Left renal pelvis (tissue), 4 donors: ENCODE measurements around the gene SPTLC2. TPM values are rescaled to one million over a fixed set of nuclear protein-coding genes. Genes with fewer than 3 reads are reported as not detected.

Experiments used
- DNase-seq, 4 donors: peaks; one replicate each; pipeline ENCODE4 v3.0.0-alpha.2; 2013; ENCODE audit warnings: low read depth in 4 of 4, low spot score in 3 of 4
- polyA plus RNA-seq, 4 donors: library from polyadenylated mRNA; unstranded; fragments of 120-200 nt; gene quantifications; one replicate each; pipeline ENCODE4 v1.2.1, GENCODE V29; 2013; ENCODE audit not compliant: insufficient read length in 4 of 4

The SPTLC2 gene
- polyA plus RNA-seq, 4 donors: 35.2 to 72.9 (median 69.2) TPM

GRCh38 chr14:77623201-77623600, 6.8 kb upstream of the SPTLC2 start:
- DNase-seq: no peak

DNA sequence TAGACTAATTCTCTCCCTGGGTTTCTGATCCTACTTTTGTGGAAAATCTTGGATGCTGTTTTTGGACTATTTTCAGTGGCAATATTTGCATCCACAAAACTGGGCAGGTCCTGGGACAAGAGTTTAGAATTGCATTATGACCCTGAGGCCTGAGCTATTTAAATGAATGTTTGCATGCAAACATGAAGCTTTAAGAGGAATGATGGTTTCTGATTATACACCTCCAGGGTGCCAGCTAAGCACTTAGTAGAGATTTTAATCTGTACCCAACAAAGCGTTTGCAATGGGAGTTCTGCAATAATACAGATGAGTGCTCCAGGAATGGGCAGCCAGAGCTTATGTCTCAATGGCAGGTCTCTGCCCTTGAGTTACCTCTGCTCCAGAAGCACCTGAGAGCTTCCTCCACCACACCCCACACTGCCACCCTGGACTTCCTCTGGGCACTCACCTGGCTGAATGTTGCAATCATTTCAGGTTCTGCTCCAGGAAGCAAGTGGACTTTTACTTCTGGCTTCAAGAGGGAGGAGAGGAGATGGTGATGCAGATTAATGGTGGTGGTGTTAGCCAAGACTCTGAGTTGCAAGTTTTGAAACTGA, 6.0 kb upstream of the SPTLC2 start:
- no peak for DNase-seq

- no peak for DNase-seq
These were observed 3.9 kb upstream of the SPTLC2 start for GRCh38 chr14:77620222-77620870.

- DNase-seq: no peak
These were observed 2.0 kb upstream of the SPTLC2 start for GRCh38 chr14:77618381-77618970.

GRCh38 chr14:77616133-77616453, 344 bp downstream of the SPTLC2 start:
- no peak for DNase-seq

- DNase-seq: no peak
These were observed 890 bp downstream of the SPTLC2 start for GRCh38 chr14:77615361-77616132.

DNA sequence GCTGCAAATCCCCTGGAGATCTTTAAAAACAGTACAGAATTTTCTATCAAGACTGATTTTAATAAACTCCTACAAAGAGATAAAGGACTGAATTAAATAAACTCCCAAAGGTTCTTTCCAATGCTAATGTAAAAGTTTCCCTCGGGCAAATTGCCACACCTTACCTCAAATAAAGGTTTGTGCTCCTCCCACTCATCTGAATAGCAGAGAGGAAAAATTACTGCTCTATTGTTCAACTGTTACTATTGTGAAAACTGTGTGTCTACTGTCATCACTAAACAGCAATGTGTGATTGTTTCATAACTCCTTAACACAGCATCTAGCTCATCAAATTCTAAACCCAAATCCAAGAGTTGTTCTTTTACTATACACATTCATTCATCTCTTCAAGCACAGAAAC, 3.2 kb downstream of the SPTLC2 start:
- DNase-seq: no peak

- no peak for DNase-seq
These were observed 4.3 kb downstream of the SPTLC2 start for GRCh38 chr14:77612011-77612620.

DNA sequence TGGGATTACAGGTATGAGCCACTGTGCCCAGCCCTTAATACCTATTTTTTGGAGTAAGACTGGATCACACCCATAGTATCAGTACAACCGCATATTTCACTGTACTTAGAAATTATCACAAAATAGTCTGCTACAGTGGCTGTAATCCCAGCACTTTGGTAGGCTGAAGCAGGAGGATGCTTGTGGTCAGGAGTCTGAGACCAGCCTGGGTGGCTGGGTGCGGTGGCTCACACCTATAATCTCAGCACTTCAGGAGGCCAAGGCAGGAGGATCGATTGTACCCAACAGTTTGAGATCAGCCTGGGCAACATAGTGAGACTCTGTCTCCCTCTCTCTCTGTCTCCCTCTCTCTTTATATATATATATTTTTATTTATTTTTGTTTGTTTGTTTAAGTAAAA, 5.9 kb downstream of the SPTLC2 start:
- no peak for DNase-seq

- DNase-seq: no peak
These were observed 6.5 kb downstream of the SPTLC2 start for GRCh38 chr14:77609922-77610321.

DNA sequence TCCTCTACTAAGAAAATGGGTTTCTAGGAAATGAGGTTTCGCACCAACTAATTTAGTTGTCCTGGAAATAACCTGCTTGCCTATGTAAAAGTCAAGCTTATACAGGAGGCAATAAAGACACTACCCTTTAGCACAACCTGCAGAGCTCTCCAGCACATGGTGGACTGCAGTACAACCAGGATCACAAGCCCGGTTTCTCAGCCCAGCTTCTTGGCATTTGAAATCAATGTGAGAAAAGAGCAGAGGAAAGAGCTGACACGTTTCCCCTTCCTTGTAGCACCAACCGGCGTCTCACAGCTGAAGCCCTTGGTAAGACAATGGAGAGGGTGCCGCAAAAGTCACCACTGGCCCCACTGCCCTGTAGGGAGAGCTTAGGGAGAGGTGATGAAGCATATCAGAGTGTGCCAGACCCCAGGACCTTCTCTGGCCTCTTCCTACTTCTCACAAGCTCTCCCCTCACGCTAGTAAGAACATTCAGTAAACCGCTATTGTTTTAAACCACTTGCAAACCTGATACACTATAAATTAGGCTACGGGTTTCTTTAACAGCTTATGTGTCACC, 8.6 kb downstream of the SPTLC2 start:
- no peak for DNase-seq

DNA sequence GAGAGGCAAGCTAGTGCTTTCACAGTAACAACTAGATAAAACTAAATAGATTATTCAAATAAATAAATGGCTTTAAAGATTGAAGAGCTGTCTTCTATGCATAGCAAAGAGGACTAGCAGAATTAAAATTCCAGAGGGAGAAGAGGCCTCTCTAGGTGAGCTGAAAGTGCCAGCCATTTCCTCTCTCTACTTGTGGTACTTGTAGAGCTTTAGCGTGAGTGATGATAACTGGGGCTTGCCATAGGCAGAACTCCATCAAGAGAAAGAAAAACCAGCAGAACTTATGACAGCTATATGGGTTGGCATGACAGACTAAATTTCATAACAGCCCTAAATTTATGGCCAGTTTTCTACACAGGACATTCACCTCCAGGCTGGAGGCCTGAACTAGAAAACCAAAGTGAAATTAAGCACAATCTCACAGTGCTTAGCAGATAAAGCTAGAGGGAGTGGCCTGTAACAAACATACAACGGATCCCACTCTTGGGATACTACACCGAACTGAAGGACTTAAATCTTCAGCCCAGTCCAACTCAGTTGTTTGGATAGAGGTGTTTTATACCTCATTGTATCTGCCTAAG, 11.0 kb downstream of the SPTLC2 start:
- no peak for DNase-seq

- DNase-seq: no peak
These were observed 12.7 kb downstream of the SPTLC2 start for GRCh38 chr14:77603654-77604255.

- DNase-seq: no peak
These were observed 13.4 kb downstream of the SPTLC2 start for GRCh38 chr14:77603031-77603430.

DNA sequence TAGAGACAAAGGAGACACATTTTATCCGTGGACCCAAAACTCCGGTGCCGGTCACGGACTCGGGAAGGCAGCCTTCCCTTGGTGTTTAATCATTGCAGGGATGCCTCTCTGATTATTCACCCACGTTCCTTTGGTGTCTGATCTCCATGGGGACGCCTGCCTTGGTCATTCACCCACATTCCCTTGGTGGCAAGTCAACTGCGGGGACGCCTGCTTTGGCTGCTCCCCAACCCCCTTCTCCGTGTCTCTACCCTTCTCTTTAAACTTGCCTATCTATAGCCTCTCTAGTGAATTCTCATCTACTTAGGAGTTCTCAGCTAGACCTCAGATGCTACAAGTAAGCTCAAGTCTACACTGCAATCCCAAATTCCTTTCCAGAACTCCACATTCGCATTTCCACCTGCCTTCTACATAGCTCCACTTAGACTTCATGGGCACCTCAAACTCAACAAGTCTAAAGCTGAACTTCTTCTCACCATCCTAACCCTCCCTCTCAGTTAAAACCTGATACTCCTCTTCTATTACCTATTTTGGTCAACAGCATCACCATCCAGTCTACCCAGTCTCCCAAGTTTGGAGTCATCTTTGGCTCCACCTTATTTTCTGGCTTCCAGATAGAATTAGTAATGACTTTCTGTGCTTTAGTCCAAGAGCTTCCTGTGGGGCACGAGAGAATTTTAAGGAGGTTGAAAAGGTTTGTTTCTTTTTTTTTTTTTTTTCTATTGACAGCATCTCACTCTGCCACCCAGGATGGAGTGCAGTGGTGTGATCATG, 14.4 kb downstream of the SPTLC2 start:
- no peak for DNase-seq

DNA sequence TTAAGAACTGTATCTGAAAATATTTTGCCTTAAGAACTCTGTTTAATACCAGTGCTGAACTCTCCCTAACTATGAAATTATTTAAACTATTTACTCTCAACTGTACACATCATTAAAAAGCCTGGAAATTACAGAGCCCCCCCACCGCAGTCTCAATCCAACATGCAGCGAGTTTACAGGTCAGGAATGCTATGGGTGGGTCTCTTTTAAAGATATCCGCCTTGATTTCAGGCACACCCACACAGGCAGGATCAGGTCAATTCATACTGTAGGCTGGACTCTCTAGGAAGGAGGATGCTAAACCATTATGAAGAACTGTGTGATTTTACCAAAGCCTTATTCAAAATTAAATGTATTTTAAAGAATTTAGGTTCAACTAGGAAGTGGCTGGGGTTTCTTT, 16.5 kb downstream of the SPTLC2 start:
- no peak for DNase-seq

GRCh38 chr14:77598366-77599070, 17.9 kb downstream of the SPTLC2 start:
- no peak for DNase-seq

DNA sequence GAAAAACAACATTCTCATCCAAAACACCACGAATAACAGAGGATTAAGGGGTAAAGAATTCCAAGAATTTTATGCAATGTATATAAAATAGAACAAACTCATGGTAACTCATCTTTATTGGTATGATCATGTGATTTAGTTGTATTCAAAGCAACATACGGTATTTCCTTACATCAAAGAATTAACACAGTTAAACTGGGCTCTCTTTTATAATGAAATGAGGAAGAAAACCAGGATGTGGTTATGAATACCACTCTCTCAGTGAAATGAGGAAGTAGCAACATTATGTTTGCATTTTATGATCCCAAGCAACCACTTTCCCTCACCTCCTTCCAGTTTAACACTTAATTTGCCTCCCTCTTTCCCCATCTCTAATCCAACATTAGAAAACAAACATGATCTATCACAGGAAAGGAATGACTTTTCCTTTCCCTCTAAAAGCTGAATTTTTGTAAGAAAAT, 22.9 kb downstream of the SPTLC2 start:
- DNase-seq: no peak
